GM19452 (cell line): ENCODE data around the gene CREB5.

Experiments used
- ATAC-seq: cut with Tn5 transposase; IDR thresholded peaks from one replicate; pipeline ENCODE4 v1.9.1; 2021; ENCODE audit not compliant: unreplicated experiment

CREB5 gene

GRCh38 chr7:28434510-28434909 lies 22.2 kb downstream of the CREB5 start:
- no peak for ATAC-seq

- no peak for ATAC-seq
Measured at GRCh38 chr7:28435152-28435551, 22.8 kb downstream of the CREB5 start.

DNA sequence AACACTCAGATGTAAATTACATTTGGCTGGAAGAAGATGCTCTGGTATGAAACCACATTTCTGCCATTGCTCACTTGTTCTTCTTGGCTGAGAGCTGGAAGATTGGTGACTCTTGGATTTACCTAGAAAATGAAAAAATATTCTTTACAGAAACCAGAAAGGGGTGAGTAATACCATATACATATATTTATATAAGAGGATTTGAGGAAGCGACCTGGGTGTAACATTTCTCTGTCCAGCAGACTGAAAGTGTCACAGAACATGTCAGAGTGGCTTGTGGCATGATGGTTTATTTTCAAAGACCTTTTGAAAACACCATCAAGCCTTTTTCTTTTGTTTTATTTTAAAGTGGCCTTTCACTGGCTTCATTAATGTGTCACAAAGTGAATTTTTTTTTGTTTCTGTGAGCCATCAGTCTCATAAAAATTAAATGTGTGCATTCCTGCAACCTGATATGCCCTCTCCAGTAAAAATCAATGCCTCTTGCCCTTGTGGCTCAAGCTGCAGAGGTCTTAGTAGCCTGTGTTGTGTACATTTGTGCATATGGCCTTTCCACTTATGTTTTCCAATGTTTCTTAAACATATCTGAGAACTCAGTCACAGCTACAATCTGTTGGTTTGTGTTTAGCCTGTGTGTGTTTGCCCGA lies 23.5 kb downstream of the CREB5 start:
- ATAC-seq: no peak

- ATAC-seq: no peak
Measured at GRCh38 chr7:28440055-28440601, 27.8 kb downstream of the CREB5 start.

- no peak for ATAC-seq
Measured at GRCh38 chr7:28442540-28443420, 30.5 kb downstream of the CREB5 start.

- no peak for ATAC-seq
Measured at GRCh38 chr7:28446131-28446530, 33.8 kb downstream of the CREB5 start.

DNA sequence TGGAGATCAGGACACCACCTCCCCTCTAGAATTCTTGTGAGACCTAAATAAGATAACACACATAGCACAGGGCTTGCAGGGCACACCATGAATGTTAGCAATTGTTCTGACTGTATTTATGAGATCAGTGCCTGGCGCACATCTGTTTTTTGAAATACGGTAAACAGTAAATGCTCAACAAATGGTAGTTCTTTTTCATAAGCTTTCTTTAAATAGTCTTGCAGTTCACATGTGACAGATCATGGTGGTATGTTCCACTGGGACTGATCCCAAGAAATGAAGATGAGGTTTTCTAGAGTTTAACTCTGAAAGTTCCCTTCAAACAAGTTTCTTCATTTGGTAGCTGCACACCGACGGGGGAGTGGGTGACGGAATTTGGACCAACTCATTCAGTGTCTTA lies 34.8 kb downstream of the CREB5 start:
- no peak for ATAC-seq

DNA sequence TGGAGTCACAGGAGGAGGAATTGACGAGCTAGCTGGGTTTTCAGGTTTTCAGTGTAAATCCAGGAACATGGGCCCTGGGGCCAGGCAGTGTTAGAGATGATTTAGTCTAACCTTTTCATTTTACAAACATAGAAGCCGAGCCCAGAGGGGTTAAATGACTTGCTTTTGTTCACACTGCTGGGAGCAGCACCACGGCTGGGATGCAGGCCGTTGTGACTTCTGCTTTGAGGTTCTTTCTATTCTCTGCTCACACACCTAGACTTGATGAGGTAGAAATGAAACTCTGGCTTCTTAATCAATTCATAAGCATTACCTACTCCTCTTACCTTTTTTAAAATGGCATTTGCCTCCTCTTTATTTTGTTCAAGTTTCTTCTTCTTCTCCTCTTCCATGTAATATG lies 36.4 kb downstream of the CREB5 start:
- no peak for ATAC-seq

GRCh38 chr7:28452681-28453080 lies 40.4 kb downstream of the CREB5 start:
- no peak for ATAC-seq

DNA sequence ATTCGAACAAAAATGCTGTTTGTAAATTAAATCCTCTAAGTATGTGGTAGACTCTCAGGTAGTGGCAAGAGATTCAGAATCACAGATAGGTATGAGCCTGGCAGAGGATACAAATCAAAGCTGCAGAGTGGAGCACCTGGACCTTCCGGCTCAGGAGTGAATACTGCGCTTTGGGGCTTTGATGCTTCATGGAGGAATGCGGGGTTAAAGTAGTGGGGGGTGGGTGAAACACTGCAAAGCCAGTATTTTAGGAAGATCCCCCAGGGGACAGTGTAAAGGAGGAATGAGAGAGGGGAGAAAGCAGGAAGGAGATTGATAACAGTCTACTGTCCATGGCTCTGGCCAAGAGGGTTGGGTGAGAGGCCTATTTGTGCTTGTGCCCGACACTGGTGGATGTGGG lies 43.2 kb downstream of the CREB5 start:
- no peak for ATAC-seq

DNA sequence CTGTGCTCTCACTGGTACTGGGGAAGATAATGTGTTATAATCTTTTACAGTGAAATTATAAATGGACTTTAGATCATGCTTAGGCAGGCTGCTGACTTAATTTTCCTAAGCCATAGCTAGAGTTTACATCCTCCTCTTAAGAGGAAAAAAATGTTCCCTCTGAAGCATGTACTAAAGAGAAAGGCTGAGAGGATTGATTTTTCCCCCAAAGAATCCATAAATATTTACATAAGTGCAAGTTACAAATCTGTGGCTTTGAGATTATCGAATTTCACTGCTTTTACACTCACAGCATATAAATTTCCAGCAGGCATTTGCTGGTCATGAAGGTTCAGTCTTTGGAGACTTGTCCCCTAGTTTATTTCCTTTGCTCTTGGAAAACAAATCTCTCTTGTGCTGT lies 43.7 kb downstream of the CREB5 start:
- ATAC-seq: no peak

- no peak for ATAC-seq
Measured at GRCh38 chr7:28458732-28459131, 46.4 kb downstream of the CREB5 start.

DNA sequence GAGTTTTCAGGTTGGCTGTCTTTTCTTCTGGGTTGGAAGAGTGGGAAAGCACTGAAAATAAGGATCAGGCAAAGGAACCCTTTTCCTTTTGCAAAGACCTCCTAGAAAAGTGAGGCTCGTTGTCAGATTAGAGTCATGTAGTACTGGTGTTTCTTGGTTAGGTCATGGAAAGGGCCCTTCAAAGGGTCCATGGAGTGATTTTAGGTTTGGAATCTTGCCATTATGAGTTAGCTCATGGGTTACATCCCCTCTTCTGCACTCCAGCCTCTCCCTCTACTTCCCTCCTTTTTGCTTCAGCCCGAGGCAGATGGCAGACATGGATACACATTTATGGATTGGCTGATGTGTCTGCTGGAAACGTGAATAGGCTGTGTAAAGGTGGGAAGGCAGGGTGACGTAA lies 47.0 kb downstream of the CREB5 start:
- ATAC-seq: no peak

- no peak for ATAC-seq
Measured at GRCh38 chr7:28465697-28466096, 53.4 kb downstream of the CREB5 start.

DNA sequence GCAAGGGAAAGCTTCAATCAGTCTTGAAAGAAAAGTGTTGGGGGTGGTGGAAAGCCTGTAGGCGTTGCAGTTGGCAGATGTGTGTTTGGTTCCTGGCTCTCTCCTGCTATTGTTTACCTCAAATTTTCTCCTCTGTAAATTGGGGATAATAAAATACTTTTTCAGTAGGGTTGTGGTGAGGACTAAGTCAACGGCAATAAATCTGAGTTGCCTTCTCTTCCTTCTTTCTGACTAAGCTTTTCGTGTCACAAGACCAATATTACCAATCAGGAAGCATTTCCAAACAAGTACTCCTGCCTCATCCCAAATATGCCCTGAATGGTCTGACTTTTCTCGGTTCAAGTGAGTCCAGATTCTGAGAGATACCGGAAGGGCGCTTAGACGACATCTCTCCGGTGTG lies 54.0 kb downstream of the CREB5 start:
- ATAC-seq: no peak

GRCh38 chr7:28466885-28467284 lies 54.6 kb downstream of the CREB5 start:
- ATAC-seq: no peak

DNA sequence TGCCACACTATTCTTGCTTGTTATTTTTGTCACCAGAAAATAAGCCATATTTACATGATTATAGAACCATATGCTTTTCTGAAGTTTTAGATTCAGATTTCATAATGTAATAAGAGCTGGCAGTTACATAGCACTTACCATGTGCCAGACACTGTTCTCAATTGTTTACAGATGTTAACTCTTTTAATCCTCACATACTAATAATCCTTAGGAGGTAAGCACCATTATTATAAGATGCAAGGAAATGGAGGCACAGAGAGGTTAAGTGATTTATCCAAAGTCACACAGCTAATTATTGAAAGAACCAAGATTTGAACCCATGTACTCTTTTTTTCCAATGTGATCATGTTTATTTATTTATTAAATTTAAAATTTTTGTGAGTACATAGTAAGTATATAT lies 57.2 kb downstream of the CREB5 start:
- ATAC-seq: no peak

- no peak for ATAC-seq
Measured at GRCh38 chr7:28470344-28470743, 58.0 kb downstream of the CREB5 start.

DNA sequence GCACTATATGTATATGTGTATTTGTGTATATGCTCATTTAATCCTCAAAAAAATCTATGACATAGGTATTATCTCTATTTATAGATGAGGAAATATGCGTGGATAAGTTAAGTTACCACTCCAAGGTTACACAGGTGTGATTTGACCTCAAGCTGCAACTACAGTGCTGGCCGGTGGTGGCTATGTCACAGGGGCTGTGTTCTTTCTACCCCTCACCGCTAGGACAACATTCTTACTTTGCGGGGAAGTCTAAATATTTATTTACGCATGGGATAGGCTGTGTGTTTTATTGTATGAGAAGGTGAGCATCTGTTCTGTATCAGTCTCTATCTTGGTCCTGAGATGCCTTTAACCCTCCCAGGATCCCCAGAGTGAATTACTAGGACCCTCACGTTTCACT lies 60.0 kb downstream of the CREB5 start:
- ATAC-seq: no peak

DNA sequence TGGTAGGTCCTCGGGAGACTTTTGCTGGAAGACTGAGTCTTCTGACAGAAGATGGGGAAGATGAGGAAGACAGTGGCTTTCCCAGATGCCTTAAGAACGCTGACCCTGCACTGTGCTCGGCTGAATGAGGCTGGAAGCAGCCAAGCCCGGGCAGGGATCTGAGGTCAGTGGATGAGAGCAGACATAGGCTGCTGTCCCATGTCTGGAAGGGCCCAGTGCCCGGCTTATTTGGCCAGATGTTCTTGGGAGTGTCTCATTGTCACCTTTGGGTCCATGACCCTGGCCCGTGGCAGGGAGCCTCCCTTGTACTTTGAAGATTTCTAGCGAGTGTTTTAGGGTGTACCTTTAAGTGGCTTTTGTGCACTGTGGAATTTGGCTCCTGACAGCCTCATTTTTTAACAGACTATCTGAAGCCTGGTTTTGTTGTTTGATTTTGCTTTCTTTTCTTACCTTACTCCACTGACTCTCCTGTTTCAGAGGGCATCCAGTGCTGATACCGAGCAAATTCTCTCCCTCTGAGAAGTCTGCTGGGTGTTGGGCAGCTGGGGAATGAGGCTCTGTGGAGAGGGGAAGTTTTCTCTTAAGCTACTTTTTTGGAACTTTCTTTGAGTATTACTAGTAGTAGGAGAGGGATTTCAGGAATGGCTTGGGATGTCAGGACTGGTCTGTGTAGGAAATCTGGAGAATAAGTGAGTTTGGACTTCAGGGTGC lies 61.4 kb downstream of the CREB5 start:
- ATAC-seq: no peak

- no peak for ATAC-seq
Measured at GRCh38 chr7:28474282-28474638, 61.9 kb downstream of the CREB5 start.

DNA sequence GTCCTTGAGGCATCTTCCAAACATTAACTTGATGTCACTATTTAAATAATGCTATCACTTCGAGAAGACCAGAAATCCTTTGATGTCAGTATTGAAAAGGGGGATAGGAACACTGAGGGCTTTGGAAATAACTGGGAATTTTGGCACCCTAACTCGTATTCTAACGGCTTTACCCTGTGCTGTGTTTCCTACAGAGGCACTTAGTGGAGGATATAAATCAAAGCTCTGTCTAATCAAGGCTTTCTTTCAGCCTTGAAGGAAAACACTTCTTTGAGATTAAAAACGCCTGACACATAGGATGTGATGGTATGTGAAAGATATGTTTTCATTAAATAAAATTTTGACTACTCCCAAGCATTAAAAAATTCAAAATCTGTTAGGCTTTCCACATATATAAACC lies 62.3 kb downstream of the CREB5 start:
- ATAC-seq: no peak
